Ovary (tissue), 9 donors: ENCODE results near the gene CKAP5. TPM values are rescaled to one million over a fixed set of nuclear protein-coding genes. Genes with fewer than 3 reads are reported as not detected.

ENCODE experiments used
- DNase-seq, 5 donors: peaks; one replicate each; pipeline ENCODE4 v3.0.0-alpha.2; 2019 to 2020
- H3K27ac ChIP-seq, 2 donors: fragments of 200-600 bp; one replicate each; pipeline versions ENCODE4 v1.5.1 to v1.8.0; 2019 to 2022
- H3K27me3 ChIP-seq: fragments of 200-600 bp; one replicate; pipeline ENCODE4 v1.8.0; 2022
- H3K36me3 ChIP-seq: fragments of 200-600 bp; sonication (generic); one replicate; pipeline ENCODE4 v1.5.1; 2019
- H3K4me1 ChIP-seq: one replicate; pipeline ENCODE4 v1.8.1; 2013; ENCODE audit warnings: mild to moderate bottlenecking, moderate library complexity; ENCODE audit not compliant: insufficient read depth
- H3K4me3 ChIP-seq: fragments of 200-600 bp; sonication (generic); one replicate; pipeline ENCODE4 v1.5.1; 2017
- H3K9me3 ChIP-seq, 2 donors: fragments of 200-600 bp in 1 of 2; sonication (generic) in 1 of 2; one replicate each; pipeline versions ENCODE4 v1.5.1 to v1.8.1; 2013 to 2019; ENCODE audit warnings: mild to moderate bottlenecking in 1 of 2, moderate library complexity in 1 of 2
- EP300 ChIP-seq: sonication (generic); formaldehyde crosslinking; IDR thresholded peaks from one replicate; pipeline ENCODE4 v1.6.1; 2017; ENCODE audit warnings: antibody characterized with exemption
- POLR2A ChIP-seq: fragments of 450-650 bp; IDR thresholded peaks from one replicate; pipeline ENCODE4 v1.6.1; 2017; ENCODE audit warnings: antibody characterized with exemption, mild to moderate bottlenecking, moderate library complexity
- WGBS, 3 donors: extraction: QIAGEN DNeasy Blood & Tissue Kit in 1 of 3; methylation state at CpG; one replicate each; pipeline versions ENCODE4 v1.1.5 to v1.1.7; 2013 to 2017; 5-methylcytosine and 5-hydroxymethylcytosine counted together
- intact Hi-C, 4 donors: fragments of 100-400 bp; cut with DNase I; formaldehyde crosslinking; loops; one replicate each; pipeline versions ENCODE4 v1.11.0 to v1.15.1; 2022 to 2023
- polyA plus RNA-seq, 2 donors: library from polyadenylated mRNA; stranded (reverse); fragments of 200-250 nt in 1 of 2; fragments of 350-450 nt in 1 of 2; fragmentation: Illumina TruSeq in 1 of 2; extraction: RNeasy Lipid Tissue Mini Kit (QIAGEN cat#74804) in 1 of 2; gene quantifications; one replicate each; pipeline ENCODE4 v1.2.3, GENCODE V29; 2013 to 2014
- total RNA-seq, 7 donors: library from RNA; depleted of rRNA in 2 of 7; stranded (reverse); fragments of >200 nt in 2 of 7; fragmentation: NEBNext Ultra II Directional in 3 of 7; extraction: Animal tissue kit (Norgen Biotek cat#: 25700) in 3 of 7; gene quantifications; one replicate each; pipeline versions ENCODE4 v1.1.0 to v1.2.4, GENCODE V29; 2016 to 2023
- TF ChIP-seq, protein P1 (sequence below), 3 donors: fragments of 450-650 bp in 2 of 3; fragments of 200-600 bp in 1 of 3; IDR thresholded peaks; one replicate each; pipeline versions ENCODE4 v1.5.1 to v1.8.0; 2016 to 2022; ENCODE audit warnings: antibody characterized with exemption in 3 of 3, mild to moderate bottlenecking in 1 of 3
- donor health status: DM: no; HTN: no; CAD: no; lungs with moderate emphysema.
- donor health status: DM: no; HTN: no; CAD: no.
- donor health status: Bipolar disorder and iron deficiency.
- donor health status: DM: yes; HTN: yes; CAD: no.
- donor health status: DM: no; HTN: no; CAD: no.
- donor health status: DM: yes; HTN: yes; CAD: no.

CKAP5 gene
- total and polyA plus RNA-seq, 9 donors, result 25.8 to 110 (median 91.5) TPM

DNA sequence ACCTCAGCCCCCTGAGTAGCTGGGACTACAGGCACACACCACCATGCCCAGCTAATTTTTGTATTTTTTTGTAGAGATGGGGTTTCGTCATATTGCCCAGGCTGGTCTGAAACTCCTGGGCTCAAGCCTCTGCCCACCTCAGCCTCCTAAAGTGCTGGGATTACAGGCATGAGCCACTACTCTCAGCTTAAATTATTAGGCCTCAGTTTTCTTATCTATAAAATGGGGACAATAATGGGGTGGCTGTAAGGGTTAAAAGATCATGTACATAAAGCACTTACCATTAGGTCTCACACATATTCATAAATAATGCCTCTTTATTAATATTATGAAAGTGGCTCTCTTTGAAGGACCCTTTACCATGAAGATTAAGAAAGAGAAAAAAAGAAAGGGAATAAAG is 31.5 kb upstream of the CKAP5 start:
- no peaks in the 10 kb centered on the region for H3K4me1 ChIP-seq
- intact Hi-C loops, result loop anchor here in 1 of 4 donors (2.0 kb wide), 1 partner anchor 57 kb away; no protein-coding TSS in a partner anchor
- no peak for DNase-seq
- H3K9me3 ChIP-seq, result no peaks in the 10 kb centered on the region
- 95 to 100% (median 96%) methylated on average over 1 of the region's 1 CpG for WGBS, 3 donors
- H3K27me3 ChIP-seq, result no peaks in the 10 kb centered on the region
- H3K4me3 ChIP-seq, result no peak overlapping the region
- H3K36me3 ChIP-seq, result no peaks in the 10 kb centered on the region
- H3K27ac ChIP-seq, result no peak overlapping the region
- no peak for TF ChIP-seq EP300
- TF ChIP-seq POLR2A, result no peak
- TF ChIP-seq, protein P1, sequence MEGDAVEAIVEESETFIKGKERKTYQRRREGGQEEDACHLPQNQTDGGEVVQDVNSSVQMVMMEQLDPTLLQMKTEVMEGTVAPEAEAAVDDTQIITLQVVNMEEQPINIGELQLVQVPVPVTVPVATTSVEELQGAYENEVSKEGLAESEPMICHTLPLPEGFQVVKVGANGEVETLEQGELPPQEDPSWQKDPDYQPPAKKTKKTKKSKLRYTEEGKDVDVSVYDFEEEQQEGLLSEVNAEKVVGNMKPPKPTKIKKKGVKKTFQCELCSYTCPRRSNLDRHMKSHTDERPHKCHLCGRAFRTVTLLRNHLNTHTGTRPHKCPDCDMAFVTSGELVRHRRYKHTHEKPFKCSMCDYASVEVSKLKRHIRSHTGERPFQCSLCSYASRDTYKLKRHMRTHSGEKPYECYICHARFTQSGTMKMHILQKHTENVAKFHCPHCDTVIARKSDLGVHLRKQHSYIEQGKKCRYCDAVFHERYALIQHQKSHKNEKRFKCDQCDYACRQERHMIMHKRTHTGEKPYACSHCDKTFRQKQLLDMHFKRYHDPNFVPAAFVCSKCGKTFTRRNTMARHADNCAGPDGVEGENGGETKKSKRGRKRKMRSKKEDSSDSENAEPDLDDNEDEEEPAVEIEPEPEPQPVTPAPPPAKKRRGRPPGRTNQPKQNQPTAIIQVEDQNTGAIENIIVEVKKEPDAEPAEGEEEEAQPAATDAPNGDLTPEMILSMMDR (IDR thresholded peaks at IDR 0.05), result no peak

DNA sequence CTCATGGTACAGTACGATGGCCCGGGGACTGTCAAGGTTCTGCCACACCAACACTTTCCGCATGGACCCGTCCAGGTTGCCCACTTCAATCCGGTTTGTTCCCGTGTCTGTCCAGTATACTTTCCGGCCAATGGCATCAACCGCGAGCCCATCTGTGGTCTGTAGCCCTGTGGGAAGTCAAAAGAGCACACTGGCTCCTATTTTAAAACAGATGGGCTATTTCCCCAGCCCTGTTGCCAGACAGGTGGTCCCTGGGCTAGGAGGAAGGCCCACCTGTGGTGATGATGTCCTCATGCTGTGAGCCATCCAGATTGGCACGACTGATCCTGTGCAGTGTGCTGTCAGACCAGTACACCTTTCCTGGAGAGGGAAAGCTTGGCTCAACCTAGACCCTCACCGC is 30.4 kb upstream of the CKAP5 start:
- no peak for DNase-seq
- 92 to 95% (median 94%) methylated on average over 11 of the region's 11 CpGs for WGBS, 3 donors
- H3K4me1 ChIP-seq, result no peaks in the 10 kb centered on the region
- H3K9me3 ChIP-seq, result no peaks in the 10 kb centered on the region
- no peak for TF ChIP-seq EP300
- TF ChIP-seq, protein P1 (IDR thresholded peaks at IDR 0.05), result no peak
- no peak for TF ChIP-seq POLR2A
- intact Hi-C loops, result loop anchor here in 1 of 4 donors (2.0 kb wide), 1 partner anchor 56 kb away; no protein-coding TSS in a partner anchor
- no peak overlapping the region for H3K4me3 ChIP-seq
- H3K36me3 ChIP-seq, result no peaks in the 10 kb centered on the region
- H3K27ac ChIP-seq, result no peak overlapping the region
- H3K27me3 ChIP-seq, result no peaks in the 10 kb centered on the region

DNA sequence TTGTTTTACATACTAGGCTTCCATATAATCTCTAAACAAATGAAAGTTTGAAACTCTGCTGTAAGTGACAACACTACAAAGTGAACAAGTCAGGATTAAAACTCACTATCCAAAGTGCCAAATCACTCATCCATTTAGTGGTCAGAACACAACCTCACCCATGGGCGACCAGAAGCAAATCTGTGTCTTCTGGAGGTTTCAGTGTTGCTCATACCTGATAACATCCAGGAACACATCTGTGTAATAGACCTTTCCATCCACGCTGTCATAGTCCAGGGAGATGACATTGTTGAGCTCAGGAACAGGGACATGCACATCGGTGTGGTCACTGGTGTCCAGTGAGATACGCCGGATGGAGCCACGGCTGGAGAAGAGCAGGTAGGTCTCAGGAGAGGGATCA is 28.5 kb upstream of the CKAP5 start:
- Histone ChIP-seq H3K27ac (no peak overlapping the region), H3K4me1 (no peaks in the 10 kb centered on the region), H3K27me3 (no peaks in the 10 kb centered on the region), H3K4me3 (no peak overlapping the region), H3K9me3 (no peaks in the 10 kb centered on the region), H3K36me3 (no peaks in the 10 kb centered on the region)
- 93 to 94% (median 93%) methylated on average over 6 of the region's 6 CpGs for WGBS, 3 donors
- TF ChIP-seq EP300 (no peak), POLR2A (no peak)
- TF ChIP-seq, protein P1 (IDR thresholded peaks at IDR 0.05), result no peak
- intact Hi-C loops, result no loop called here
- no peak for DNase-seq

DNA sequence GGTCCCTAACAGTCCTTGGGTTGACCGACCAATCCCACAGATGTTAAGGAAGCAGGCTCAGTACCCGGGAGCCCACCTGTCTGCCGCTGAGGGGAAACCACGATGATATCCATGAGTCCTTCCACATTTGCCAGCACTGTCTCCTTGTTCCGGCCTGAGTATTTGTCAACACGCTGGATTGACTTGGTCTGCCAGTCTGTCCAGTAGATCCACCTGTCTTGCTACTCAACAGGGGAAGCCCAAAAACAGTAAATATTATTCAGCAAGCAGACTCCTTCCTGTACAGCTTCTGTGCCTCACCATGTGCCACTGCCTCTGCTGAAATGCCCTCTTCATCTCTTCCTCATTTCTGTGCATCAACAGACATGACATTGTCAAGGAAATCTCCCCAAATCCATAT is 22.8 kb upstream of the CKAP5 start:
- H3K4me1 ChIP-seq, result peaks cover 5% of the 10 kb centered on the region
- no peak overlapping the region for H3K4me3 ChIP-seq
- WGBS, 3 donors, result 93 to 96% (median 94%) methylated on average over 6 of the region's 6 CpGs
- no peaks in the 10 kb centered on the region for H3K9me3 ChIP-seq
- no peak overlapping the region for H3K27ac ChIP-seq
- H3K27me3 ChIP-seq, result no peaks in the 10 kb centered on the region
- intact Hi-C loops, result no loop called here
- no peaks in the 10 kb centered on the region for H3K36me3 ChIP-seq
- DNase-seq, result no peak
- TF ChIP-seq, protein P1 (IDR thresholded peaks at IDR 0.05), result no peak
- no peak for TF ChIP-seq POLR2A
- no peak for TF ChIP-seq EP300
